Measurements from ENCODE around the gene ACAP1. TPM values are rescaled to one million over a fixed set of nuclear protein-coding genes. Genes with fewer than 3 reads are reported as not detected.

Gene ACAP1
- total RNA-seq, 1 experiment from 2014 or later: 0.61 TPM

DNA sequence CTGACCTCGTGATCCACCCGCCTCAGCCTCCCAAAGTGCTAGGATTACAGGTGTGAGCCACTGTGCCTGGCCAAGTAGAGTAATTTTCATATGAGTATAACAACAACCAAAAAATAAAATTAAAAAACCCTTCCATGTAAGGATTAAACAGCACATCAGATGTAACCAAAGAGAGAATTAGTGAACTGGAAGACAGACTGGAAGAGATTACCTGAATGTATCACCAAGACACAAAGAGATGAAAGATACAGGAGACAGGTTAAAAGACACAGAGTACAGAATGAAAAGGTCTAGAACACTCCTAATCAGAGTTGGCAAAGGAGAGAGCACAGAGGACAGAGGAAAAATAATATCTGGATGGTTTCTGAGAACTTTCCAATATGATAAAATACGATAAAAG, 42.8 kb downstream of the ACAP1 start:
- in situ Hi-C loops (cut with HindIII; ENCODE audit: low sequenced_read_pairs): loop anchor here (25.0 kb wide), 1 partner anchor 108 kb away; the partner anchor contains the start of genes POLR2A, SLC35G6 and ZBTB4
- no peak for DNase-seq (ENCODE audit: low spot score)

DNA sequence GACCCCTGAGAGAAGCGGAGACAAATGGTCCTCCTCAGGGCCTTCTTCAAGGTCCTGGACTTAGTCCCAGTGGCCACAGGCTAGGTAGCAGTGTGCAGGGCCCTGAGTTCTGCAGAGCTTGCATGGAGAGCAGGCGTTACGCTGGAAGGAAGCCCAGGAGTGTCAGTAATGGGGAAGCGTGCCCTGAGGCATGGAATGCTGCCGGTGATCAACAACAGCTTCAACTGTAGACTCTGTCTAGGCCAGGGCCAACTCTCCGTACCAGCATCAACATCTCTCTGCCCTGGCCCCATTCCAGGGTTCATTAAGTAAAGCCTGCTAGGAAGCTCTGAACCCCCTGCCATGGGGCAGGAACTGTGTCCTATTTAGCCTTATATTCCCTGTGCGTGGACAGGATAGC, 44.0 kb downstream of the ACAP1 start:
- DNase-seq (ENCODE audit: low spot score): peak; percentile 50
- in situ Hi-C loops (cut with HindIII; ENCODE audit: low sequenced_read_pairs): loop anchor here (25.0 kb wide), 1 partner anchor 107 kb away; the partner anchor contains the start of genes POLR2A, SLC35G6 and ZBTB4

DNA sequence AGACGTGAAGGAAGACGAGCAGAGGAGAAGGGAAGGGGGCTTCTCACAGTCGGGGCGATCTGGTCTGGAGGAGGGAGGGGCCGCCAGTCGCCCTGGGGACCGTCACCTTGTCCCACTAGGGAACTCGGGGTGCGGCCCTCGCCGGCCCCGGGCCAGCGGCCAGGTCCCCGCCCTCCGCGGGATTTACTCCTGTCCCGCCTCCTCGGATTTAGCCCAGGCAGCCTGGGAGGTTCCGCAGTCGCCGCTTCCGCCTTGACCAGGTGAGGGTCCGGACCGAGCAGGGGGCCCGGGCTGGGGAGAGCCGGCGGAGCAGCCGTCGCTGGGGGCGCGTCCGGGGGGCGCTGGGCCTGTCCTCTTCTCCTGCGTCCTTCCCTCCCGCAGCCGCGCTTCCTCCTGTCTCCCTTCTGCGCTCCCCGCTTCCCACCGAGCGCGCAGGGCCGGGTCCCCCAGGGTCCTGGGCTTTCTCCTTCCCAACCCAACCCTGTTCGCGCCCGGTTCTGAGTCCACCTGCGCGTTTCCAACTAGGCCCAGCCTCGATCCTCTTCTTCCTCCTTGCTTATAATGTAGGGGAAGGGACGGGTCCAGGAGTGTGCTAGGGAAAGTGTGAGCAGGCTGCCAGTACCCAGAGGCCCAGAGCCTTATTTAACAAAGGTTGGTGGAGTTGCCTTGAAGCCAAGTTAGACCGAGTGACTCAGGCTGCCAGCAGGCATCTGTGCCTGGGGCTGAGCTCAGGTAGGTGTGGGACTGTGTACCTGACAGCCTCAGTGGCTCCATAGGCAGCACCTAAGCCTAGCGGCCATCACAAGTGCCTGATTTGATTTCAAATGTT, 44.7 kb downstream of the ACAP1 start, which contains the start of gene TNK1:
TNK1 (plus strand) TSS at position 235 of the 829 bp plus-strand sequence. CDS start 1,838 bp downstream, outside the sequence.
- in situ Hi-C loops (cut with HindIII; ENCODE audit: low sequenced_read_pairs): loop anchor here (25.0 kb wide), 1 partner anchor 106 kb away; the partner anchor contains the start of genes POLR2A, SLC35G6 and ZBTB4
- DNase-seq (ENCODE audit: low spot score): peak; percentile 69

DNA sequence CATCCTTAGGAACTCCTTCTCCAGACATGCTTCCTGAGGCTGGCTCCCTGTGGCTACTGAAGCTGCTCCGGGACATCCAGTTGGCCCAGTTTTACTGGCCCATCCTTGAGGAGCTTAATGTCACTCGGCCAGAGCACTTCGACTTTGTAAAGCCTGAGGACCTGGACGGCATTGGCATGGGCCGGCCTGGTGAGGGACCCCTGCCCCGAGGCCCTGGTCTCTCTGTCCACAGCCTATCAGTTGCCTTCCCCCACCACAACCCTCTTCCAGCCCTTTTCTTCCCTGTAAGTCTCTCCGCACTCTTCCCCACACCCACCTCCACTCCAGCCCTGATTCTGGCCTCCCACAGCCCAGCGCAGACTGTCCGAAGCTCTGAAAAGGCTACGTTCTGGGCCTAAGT, 46.6 kb downstream of the ACAP1 start:
- no peak for DNase-seq (ENCODE audit: low spot score)
- in situ Hi-C loops (cut with HindIII; ENCODE audit: low sequenced_read_pairs): loop anchor here (25.0 kb wide), 1 partner anchor 104 kb away; the partner anchor contains the start of genes POLR2A, SLC35G6 and ZBTB4

DNA sequence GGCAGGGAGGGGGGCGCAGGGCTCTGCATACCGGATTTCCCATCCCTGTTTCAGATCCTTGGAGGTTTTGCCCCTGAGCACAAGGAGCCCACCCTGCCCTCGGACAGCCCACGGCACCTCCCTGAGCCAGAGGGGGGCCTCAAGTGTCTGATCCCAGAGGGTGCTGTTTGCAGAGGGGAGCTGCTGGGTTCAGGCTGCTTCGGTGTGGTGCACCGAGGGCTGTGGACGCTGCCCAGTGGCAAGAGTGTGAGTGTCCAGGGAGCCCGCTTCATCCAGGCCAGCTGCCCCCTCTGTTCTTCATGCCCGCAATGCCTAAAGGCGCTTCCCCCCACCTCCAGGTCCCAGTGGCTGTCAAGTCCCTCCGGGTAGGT, 47.0 kb downstream of the ACAP1 start:
- DNase-seq (ENCODE audit: low spot score): no peak
- in situ Hi-C loops (cut with HindIII; ENCODE audit: low sequenced_read_pairs): loop anchor here (25.0 kb wide), 1 partner anchor 104 kb away; the partner anchor contains the start of genes POLR2A, SLC35G6 and ZBTB4

DNA sequence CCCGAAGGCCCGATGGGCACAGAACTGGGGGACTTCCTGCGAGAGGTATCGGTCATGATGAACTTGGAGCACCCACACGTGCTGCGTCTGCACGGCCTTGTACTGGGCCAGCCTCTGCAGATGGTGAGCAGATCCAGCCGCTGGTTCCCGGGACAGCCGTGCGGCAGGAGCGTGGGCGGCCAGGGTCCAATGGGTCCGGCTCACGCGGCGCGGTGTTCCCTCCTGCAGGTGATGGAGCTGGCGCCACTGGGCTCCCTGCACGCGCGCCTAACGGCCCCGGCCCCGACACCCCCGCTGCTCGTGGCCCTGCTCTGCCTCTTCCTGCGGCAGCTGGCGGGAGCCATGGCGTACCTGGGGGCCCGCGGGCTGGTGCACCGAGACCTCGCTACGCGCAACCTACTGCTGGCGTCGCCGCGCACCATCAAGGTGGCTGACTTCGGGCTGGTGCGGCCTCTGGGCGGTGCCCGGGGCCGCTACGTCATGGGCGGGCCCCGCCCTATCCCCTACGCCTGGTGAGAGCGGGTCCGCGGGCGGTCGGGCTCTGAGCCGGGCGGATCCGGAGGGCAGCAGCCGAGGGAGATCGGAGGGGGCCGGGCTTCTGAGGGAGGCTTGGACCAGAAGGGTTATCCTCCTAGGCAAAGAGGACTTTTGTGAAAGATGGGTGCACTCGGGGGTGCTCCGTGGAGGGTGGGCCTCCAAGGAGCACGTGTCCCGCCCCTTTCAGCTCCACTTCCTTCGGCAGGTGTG, 47.6 kb downstream of the ACAP1 start:
- in situ Hi-C loops (cut with HindIII; ENCODE audit: low sequenced_read_pairs): loop anchor here (25.0 kb wide), 1 partner anchor 103 kb away; the partner anchor contains the start of genes POLR2A, SLC35G6 and ZBTB4
- peak; percentile 77 for DNase-seq (ENCODE audit: low spot score)

DNA sequence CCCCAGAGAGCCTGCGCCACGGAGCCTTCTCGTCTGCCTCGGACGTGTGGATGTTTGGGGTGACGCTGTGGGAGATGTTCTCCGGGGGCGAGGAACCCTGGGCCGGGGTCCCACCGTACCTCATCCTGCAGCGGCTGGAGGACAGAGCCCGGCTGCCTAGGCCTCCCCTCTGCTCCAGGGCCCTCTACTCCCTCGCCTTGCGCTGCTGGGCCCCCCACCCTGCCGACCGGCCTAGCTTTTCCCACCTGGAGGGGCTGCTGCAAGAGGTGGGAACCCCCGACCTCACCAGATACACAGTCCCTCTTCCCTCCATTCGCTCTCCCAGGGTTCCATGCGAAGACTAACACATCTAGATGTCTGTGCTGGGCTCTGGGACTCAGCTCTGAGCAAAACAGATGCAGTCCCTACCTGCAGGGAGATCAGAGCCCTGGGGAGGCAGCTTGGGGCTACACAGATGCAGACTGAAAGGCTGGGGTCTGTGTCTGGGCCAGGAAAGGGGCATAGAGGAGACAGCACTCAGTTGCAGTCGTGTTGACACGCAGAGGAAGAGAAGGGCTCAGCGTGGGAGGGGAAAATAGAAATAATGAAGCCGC, 48.3 kb downstream of the ACAP1 start:
- in situ Hi-C loops (cut with HindIII; ENCODE audit: low sequenced_read_pairs): loop anchor here (25.0 kb wide), 1 partner anchor 103 kb away; the partner anchor contains the start of genes POLR2A, SLC35G6 and ZBTB4
- no peak for DNase-seq (ENCODE audit: low spot score)

DNA sequence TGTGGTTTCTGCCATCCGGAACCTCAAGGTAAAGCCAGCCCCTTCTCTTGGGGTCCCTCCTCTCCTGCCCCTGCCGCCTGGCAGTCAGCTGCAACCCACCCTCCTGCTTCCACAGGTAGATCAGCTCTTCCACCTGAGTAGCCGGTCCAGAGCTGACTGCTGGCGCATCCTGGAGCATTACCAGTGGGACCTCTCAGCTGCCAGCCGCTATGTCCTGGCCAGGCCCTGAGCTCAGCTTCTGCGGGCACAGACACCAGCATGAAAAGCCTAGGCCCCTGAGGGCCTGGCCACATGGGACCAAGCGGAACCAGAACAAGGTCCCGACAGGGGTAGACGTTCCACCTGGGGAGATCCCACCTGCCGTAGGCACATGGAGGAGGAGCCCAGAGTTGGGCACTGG, 52.5 kb downstream of the ACAP1 start:
- in situ Hi-C loops (cut with HindIII; ENCODE audit: low sequenced_read_pairs): loop anchor here (25.0 kb wide), 1 partner anchor 98 kb away; the partner anchor contains the start of genes POLR2A, SLC35G6 and ZBTB4
- no peak for DNase-seq (ENCODE audit: low spot score)

DNA sequence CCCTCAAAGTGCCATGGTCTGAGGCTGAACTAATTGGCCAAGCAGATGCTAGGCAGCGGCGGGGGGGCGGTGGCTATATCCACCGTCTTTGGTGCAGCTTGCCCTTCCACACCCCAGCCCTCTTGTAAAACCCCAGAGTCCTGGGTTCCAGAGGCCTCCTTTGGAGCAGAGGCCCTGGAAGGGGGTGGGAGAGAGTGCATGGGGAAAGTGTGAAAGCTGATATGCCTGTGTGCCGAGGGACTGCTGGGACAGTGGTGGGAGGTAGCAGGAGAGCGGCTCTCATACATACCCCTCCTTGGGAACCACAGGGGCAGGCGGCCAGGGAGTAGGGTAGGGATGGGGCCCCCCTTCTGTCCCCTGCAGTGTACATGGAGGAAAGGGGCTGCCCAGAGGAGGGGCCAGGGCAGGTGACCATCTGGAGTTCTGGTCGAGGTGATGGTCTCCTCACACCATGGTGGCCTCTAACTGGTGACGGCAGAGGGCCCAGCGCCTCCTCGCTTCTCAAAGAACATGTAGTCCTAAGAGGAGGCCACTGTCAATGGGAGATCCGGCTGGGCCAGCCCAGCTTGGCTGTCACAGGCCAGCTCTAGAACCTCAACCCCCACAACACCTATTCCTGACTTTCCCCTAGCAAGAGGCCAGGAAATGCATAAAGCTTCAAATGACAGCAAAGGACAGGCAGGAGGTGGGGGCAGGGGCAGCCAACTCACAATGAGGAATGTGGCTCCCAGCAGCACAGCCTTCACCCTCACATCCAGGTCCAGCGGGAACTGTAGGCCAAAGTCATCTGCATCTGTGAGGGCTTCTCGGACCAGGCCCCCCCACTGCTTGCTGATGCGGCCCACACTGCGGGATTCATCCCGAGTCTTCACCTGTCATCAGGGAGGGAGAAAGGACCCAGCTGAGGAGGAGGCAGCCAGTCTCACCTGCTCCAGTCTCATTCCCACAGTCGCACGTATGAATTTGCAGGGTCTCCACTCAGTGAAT, 53.9 kb downstream of the ACAP1 start:
- in situ Hi-C loops (cut with HindIII; ENCODE audit: low sequenced_read_pairs): loop anchor here (25.0 kb wide), 1 partner anchor 97 kb away; the partner anchor contains the start of genes POLR2A, SLC35G6 and ZBTB4
- DNase-seq (ENCODE audit: low spot score): no peak

DNA sequence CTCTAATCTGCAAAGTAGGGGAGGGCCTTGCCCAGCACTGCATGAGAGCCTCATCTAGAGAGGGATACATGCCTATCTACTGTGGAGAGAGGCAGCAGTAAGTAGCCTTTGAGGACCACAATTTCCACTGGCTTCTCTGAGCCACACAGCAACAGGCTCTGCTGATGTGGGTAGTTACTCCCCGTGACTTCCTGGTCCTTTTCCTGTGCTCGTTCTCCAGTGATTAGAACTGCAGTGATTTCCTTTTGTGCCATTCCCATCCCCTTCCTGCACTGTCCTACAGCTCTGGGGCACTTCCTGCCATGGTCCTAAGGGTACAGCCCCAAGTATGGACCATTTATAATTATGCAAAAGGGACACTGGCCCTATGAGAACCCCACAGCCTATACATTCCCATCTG, 55.0 kb downstream of the ACAP1 start:
- DNase-seq (ENCODE audit: low spot score): no peak
- in situ Hi-C loops (cut with HindIII; ENCODE audit: low sequenced_read_pairs): loop anchor here (25.0 kb wide), 1 partner anchor 96 kb away; the partner anchor contains the start of genes POLR2A, SLC35G6 and ZBTB4

DNA sequence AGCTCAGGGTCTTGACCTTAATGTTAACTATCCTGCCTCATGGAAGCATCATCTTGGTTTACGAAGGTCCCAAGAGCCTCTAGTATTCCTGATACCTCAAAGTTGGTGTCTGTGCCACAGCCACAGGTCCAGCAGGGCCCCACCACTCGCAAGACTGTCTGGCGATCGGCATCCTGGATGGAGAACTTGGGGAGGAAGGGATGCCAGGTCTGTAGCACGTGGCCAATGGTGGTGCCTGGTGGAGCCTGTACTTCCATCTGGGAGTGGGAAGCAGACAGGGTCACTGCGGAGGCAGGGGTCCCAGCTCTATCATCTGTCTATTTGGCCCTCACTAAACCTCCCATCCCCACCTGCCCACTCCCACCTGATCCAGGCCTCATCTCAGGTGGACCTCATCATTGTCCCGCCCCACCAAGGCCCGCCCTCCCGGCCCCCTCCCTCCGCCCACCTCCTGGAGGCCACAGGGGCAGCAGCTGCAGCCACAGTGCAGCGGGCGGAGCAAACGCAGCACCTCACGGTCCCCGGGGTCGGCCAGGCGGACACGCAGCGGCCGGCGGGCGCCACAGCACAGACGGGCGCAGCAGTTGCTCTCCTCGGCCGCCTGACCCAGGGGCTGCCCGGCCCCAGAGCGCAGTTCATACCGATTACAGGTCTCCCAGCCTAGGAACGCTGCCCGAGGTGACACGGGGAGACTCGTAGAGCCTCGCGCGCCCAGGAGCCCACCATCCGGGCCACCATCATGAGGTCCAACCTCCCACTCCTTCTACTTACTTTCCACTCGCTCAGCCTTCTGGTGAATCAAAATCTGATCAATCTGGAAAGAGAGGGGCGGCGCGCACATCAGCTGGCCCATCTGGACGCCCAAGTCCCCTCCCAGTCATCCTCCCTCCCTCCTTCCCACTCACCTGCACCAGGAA, 56.6 kb downstream of the ACAP1 start:
- in situ Hi-C loops (cut with HindIII; ENCODE audit: low sequenced_read_pairs): loop anchor here (25.0 kb wide), 1 partner anchor 94 kb away; the partner anchor contains the start of genes POLR2A, SLC35G6 and ZBTB4
- DNase-seq (ENCODE audit: low spot score): no peak

DNA sequence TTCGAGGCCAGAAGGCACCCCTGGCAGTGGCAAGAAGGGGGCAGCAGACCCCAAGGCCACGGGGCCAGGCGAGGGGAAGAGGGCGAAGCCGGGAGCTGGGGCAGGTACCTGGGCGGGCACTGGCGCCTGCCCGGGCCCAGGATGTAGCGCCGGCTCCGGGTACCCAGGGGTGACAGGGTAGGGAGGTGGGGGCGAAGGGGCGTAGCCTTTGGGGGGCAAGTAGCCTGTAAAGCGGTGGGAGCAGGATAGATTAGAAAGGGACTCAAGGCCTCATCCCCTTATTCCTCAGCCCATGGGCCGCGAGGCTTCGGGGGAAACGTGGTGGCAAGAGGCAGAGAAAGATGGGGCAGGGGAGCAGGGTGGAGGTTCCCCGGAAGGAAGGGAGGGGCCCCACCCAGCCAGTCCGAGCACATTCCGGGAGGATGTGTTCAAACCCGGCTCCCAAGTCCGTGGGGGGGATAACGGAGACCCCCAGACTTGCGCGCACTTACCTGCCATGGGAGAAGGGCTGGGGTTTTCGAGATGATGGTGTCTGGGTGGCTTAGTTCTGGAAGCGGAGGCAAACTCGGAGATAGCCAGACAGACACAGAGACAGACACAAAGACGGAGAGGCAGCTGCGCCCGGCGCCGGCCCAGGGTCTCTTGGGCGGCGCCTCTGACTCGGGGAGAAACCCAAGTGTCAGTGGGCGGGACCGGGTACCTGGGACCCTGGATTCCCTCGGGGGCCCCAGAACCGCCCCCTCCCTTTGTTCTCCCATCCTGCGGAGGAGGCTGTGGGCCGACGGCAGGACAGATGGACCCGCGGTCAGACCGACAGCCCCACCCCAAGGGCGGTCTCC, 57.5 kb downstream of the ACAP1 start:
- in situ Hi-C loops (cut with HindIII; ENCODE audit: low sequenced_read_pairs): loop anchor here (25.0 kb wide), 1 partner anchor 93 kb away; the partner anchor contains the start of genes POLR2A, SLC35G6 and ZBTB4
- no peak for DNase-seq (ENCODE audit: low spot score)

DNA sequence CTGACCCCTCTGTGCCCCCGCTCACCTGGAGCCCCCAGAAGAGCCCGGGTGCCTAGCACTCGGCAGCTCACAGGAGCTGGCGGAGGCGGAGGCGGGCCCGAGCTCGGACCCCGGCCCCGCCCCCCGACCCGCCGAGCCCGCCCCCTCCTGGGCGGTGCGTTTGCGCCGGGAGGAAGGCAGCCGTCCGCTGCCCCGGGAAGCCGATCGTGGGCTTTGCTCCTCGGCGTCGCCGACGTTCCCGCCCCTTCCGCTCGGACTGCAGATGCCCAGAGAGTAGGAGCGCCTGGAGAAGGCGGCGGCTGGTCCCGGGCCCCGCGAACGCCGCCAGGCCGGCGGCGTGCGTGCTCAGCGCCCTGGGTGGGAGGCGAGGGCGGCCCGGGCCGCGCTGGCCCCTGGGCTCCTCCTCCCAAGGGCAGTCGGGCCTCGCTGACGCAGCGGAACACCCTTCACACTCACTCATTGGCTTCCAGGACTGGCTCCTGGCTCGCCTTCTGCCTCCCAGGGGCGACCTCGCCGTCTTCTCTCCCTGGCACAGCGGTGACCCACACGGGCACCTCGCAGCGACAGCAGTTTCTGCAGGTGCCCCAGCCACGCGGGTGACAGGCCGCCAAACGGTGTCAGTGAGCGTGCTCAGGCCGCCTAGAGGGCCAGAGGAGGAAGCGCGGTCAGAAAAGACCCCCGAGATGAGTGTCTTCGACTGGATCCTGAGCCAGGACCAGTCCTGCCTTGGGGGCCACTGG, 58.3 kb downstream of the ACAP1 start, which contains the start of gene PLSCR3:
PLSCR3 (minus strand) TSS at position 74 of the 740 bp plus-strand sequence. CDS start 415 bp downstream, outside the sequence.
- DNase-seq (ENCODE audit: low spot score): peak; percentile 82
- in situ Hi-C loops (cut with HindIII; ENCODE audit: low sequenced_read_pairs): loop anchor here (25.0 kb wide), 1 partner anchor 93 kb away; the partner anchor contains the start of genes POLR2A, SLC35G6 and ZBTB4

DNA sequence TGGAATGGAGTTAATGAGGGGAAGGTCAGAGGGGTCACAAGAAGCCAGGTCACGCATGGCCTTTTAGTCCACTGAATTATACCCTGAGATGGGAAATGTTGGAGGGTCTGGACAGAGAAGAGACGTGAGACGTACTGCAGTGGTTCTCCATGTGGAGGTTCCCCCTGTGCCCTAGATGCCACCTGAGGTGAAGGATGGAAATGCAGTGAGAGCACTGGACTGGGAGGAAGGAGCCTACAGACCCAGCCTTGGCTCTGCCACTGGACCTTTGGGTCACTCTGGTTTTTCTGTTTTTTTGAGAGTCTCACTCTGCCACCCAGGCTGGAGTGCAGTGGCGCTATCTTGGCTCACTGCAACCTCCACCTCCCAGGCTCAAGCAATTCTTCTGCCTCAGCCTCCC, 59.8 kb downstream of the ACAP1 start:
- DNase-seq (ENCODE audit: low spot score): no peak
- in situ Hi-C loops (cut with HindIII; ENCODE audit: low sequenced_read_pairs): loop anchor here (25.0 kb wide), 1 partner anchor 91 kb away; the partner anchor contains the start of genes POLR2A, SLC35G6 and ZBTB4

DNA sequence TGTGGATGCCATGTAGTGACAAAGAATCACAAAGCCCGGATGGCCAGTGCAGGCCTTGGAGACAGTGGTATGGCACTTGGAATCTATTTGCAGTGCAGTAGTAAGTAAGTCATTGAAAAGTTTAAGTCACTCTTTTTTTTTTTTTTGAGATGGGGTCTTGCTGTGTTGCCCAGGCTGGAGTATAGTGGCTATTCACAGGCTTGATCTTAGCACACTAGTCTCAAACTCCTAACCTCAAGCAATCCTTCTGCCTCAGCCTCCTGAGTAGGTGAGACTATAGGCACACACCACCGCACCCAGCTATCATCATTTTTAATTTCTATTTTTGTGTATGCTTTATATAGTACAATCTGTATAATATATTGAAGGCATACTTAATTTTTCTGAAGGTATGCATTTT, 62.3 kb downstream of the ACAP1 start:
- DNase-seq (ENCODE audit: low spot score): no peak
- in situ Hi-C loops (cut with HindIII; ENCODE audit: low sequenced_read_pairs): loop anchor here (25.0 kb wide), 1 partner anchor 89 kb away; the partner anchor contains the start of genes POLR2A, SLC35G6 and ZBTB4

Measured in G401 (cell line).